HG02623 (cell line): ENCODE results near the gene ADARB1.
A peak's percentile ranks its signal among the peaks of the same experiment; 100 is the strongest.

ENCODE experiments used
- ATAC-seq: cut with Tn5 transposase; IDR thresholded peaks from one replicate; pipeline ENCODE4 v1.9.1; 2021; ENCODE audit warnings: moderate library complexity; ENCODE audit not compliant: unreplicated experiment

ADARB1 gene

DNA sequence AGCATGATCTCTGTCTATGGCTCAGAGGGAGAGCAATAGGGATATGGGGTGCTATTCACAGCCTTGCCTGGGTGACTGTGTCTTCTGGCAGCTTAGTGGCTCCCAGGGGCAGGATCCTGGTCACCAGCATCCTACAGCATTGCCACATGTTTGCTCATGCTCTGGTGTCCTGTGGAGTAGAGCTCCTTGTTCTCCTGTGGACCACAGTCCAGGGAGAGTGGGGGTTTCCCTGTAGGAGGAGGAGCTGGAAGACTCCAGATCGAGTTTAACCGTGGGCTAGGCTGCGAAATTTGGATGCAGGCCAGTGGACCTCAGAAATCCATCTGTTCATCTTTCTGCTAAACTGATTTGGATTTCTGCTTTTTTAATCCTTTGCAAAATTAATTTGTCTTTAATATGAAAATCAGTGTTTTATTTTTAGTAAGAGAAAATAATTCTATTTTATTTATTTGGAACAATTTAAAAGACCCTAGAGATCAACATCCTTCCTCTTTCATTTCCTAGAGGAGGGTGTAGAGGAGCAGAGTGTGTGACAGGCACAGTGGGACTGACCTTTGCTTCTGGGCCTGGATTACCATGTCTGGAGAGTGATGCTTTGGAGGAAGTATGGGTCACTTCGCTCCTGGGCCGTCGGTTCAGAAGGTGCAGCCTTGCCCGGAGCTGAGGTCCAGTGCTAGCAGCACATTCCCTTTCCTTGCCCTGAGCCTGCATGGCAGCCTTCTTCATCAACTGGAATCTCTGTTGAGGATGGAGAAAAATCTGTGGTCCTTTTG lies 17.4 kb downstream of the ADARB1 start:
- ATAC-seq: no peak

DNA sequence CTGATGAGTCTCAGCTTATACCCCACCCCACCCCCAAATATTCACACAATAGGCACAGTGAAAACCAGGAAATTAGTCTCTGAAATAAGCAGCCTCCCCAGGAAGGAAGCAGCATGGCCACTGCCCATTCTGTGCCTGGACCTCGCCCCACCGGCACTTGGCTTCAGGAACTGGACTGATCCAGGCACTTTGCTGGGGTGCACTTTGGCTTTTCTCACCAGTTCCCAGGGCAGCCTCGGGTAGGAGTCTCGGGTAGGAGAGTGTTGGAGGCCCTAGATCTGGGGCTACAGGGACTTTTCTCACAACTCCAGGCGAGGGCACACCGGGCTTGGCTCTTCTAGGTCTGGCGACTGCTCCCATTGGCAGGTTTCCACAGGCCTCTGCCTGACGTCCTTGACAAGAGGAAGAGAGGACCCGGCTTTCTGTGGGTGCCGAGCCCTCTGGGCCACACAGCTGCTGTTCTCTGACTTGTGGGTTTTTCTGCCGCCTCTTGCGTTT lies 18.7 kb downstream of the ADARB1 start:
- ATAC-seq: no peak

DNA sequence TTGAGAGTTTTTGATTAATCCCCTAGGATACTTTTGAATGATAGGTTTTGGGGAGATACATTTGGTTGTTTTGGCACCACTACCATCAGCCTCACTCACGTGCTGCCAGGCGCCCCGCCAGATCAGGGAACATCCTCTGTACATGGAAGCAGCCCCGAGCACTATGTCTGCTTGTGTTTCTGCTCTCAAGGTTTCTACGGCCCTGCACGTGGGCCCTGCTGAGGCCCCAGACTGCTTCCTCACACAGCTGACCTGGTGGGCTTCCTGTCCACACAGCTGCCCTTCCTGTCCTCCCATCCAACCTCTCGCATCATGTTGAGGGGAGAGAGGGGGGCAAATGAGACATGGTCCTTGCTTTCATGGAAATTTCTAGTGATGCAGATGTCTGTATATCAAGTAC lies 20.0 kb downstream of the ADARB1 start:
- no peak for ATAC-seq

DNA sequence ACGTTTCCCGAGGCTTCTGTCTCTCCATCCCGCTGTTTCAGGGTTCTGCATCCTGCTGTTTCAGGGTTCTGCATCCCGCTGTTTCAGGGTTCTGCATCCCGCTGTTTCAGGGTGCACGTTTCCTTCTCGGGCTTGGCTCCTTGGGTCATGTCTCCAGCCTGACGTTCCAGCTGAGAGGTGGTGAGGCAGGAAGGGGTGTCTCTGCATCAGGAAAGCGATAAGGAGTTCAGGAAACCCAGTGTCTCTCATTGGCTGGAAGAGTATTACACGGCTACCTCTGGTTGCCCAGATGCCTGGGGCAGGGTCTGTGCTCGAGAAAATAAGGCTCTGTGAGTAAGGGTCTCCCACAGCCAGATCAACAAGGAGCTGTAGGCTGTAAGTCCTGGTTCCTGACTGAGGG lies 21.1 kb downstream of the ADARB1 start:
- no peak for ATAC-seq

DNA sequence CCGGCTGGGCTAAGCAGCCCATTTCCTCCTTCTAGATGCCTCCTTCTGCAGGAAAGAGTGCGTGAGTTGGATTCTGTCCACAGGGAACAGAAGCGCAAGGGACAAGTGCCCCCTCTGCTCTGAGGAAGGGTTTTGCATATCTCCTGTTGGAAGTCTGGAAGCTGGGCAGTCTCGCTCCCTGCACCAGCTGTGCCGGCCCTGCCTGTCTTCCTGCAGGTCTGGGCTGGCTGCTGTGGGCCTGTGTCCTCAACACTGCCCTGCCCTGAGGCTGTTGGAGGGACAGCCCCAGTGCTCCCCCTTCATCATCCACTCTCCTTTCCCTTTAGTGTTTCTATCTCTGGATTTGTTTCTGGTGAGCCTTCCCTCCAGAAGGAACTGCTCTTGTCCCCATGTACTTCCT lies 21.8 kb downstream of the ADARB1 start:
- no peak for ATAC-seq

DNA sequence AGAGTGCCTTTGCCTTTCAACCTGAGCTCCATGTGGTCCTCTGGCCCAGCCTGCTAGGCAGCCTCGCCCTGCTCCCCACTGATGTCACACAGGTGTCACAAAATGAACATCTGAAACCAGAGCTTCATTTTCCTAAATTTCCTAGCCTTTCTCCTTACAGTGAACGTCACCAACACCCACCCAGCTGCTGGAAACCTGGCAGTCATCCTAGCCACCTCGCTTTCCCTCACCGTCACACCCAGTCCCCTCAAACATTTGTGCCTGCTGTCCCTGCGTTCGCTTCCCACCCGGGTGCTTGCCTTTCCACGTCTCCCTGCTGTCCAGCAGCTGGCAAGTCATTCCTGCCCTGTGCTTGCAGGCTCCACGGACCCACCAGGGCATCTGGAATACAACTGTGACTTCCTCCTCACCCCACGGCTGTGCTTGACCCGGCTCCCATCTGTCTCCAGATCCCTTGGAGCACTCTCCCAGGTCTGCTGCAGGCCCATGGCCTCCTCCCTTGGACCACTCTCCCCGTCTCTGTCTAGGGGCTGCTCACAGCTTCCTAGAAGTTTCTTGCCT lies 23.5 kb downstream of the ADARB1 start:
- no peak for ATAC-seq

DNA sequence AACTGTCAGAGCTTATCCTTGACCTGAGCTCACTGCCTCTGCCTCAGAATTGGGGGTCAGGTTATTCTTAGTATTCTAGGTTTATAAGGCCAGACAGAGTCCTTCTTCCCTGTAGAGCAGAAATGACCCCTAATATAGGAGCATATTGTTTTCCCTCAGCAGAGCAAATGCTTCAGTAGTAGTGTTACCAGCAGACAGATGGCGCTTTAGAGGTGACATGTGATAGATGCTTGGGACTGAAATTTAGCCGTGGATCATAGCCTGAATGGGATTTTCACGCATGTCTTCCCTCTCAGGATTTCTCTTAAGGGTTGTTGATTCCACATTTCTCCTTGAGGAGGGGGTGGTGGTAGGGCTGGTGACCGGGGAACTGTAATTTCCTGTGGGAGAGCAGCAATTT lies 24.5 kb downstream of the ADARB1 start:
- no peak for ATAC-seq

DNA sequence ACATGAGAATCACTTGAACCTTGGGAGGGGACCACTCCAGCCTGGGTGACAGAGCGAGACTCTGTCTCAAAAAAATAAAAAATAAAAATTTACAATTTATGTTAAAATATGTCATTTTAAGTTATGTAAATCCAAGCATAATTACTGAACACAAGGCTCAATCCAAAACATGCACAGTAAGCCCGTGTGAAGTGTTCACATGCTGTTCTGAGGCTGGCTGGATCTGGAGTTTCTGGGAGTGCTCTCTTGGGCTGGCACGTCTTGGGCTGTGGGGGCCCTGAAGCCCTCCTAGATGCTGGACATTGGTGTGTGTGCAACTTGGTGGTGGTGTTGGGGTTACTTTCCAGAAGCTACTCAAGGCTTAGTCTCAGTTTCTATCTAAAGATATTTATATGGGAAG lies 25.2 kb downstream of the ADARB1 start:
- no peak for ATAC-seq

DNA sequence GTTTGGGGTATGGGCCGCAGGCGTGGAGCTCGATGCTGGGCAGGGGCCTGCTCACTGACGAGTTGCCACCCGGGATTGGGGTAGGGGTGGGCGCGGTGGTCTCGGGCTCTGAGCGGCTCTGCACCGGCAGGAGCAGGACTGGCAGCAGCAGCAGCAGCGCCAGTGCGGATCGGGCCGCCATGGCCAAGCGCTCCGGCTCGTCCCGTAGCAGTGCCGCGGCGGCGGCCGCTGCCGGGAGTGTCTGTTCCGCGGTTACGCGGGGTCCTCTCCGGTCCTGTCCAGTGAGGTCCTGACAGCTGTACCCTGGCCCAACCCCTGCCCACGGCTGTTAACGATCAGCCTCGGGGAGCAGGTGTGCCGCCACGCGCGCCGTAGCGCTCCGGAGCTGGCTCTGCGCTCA lies 26.5 kb downstream of the ADARB1 start:
- no peak for ATAC-seq

DNA sequence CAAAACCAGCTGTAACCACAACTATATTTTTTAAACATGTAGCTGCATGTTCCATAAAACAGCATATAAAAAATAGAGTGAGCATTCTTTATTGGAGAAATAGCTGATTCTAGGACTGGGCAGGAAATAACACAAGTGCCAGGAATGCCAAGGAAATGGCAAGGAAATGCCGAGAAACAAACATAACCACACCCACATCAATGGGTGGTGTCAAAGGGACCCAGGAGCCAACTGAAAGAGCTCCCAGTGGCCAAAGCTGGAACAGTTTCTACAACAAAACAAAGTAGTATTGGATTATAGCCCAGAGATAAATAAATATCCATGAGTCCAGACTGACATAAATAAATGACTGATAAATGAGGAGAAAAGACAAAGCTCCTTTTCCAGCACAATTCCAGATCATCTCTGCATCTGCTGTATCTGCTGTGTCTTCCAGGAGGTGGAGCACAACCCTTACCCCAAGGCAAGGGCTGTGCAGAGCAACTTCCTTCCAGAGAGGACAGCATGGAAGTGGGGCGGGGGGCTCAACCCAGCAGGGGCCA lies 28.1 kb downstream of the ADARB1 start:
- ATAC-seq: no peak

DNA sequence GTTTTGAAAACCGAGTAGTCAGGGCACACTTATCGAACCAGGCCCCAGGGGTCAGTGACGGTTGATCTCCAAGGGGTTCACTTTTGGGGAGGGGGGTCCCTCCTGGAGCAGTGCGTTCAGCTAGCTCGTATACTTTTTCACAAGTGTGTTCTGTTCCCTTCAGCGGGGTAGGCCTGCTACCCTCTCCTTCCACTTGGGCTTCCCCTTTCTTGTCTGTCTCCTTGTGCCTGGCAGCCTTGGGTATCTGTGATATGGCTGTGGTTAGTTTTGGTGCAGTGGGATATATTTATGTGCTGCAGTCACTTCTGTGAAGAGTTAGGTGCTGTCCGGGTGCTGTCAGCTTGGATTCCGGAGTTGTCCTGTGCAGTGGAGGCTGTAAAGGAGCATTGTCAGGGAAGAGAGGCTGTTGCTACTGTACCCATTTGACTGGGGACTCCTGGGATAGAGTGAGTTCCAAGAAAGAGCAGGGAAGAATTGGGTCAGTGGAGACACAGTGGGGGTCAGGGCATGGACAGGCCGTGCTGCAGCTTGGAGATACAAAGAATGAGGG lies 29.7 kb downstream of the ADARB1 start:
- ATAC-seq: no peak

DNA sequence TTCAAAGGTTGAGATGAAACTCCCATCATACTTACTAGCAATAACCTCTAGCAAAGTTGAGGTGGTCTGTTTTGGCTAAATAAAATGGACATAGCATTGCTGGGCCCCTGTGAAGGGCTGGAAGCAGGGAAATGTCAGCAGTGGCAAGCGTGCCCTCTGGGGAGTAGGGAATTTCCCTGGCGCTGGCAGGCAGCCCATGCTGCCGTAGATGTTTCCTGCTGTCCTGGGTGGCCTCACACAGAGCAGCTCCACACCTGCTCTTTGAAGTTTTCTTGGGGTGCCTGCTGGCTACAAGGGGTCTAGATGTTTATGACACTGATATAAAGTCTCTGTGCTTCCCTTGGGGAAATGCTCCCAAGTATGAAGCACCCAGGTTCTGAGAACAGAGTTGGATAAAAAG lies 30.2 kb downstream of the ADARB1 start:
- ATAC-seq: no peak

DNA sequence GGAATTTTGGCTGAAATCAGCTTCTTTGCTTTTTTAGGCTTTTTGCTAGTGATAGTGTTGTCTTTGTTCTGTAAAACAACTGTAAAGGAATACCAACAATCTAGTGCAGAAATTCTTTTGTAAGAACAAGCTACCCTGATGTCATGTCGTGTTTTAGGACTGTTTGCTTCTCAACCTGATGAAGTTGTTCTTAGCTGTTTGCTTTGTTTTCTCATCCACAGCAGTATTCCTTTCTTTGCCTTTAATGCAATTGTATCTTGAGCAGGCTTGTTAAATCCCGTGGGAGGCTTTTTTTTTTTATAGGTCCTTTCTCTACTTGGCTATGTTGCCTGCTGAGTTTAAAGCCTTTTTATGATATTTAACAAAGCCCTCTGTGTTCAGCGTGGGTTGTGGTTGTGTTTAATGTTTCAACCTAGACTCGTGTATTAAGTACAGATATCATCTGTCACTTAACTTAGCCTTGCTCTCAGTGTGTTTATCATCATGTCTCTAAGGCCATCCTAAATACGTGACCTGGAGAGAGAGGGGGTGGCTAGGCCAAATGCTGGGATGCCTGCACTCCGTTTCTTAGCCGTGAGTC lies 31.6 kb downstream of the ADARB1 start:
- ATAC-seq: no peak

DNA sequence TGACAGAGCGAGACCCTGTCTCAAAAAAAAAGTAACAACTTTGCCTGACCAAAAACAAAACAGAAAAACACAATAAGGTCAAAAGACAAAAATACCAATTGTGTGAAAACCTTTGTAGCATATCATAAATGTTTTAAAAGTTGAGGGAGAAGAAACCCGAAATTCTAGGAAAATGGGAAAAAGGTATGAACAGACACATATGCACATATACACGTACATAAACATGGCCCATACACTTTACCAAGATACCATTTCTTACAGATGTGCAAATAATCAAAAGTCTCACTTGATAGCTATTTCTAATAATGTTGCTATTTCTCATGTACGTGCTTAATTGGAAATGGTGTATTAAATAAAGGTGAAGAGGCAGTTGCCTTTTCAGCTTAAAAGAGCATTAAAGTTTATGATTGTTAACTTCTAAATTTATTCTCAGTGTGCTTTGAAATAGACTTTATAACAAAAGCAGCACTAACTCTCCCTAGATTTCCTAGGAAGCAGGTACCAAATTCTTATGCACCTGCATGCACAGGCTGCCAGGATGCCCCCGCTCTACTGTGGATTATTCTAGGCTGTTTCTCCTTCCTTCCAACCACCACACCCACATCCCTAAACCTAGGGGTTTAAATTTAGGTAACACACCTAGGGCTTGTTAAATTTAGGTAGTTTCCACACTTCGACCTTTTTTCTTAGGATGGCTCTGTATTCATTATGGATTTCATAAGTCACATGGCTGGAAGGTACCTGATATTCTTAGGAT lies 33.8 kb downstream of the ADARB1 start:
- no peak for ATAC-seq

DNA sequence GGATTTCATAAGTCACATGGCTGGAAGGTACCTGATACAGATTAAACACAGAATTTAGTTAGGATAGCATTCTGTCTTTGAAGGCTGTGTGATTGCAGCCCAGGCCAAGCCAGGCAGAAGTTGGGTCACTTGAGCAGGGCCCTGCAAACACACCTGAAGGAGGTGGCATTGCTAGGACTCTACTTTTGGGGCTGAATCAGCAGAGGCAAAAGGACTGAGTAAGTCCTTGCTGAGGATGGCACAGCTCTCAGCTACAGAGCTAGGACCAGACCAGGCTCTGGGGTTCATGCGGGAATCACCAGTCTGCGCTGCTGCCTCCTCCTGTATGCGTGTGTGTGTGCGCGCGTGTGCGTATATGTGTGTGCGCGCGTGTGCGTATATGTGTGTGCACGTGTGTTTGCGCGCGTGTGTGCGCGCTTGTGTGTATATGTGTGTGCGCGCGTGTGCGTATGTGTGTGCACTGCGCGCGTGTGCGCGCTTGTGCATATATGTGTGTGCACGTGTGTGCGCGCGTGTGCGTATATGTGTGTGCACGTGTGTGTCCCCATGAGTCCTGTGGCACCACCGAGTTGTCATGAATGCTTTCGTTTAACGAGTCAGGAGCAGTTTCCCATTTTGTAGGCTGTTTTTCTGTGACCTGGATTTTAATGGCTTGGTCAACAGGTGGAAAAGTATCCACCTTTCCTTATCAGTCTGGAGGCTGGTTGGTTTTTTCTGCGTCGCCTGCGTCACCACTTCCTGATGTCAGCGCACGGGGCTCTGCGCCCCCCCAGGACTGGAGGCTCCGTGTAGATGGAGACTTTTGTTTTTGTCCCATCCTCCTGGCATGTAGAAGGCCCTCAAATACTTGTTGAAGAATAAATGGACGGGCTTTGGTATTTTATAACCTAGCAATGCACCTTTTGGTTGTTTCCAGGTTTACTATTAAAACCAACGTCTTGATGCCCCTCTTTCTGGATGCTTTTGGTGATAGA lies 34.7 kb downstream of the ADARB1 start:
- no peak for ATAC-seq

DNA sequence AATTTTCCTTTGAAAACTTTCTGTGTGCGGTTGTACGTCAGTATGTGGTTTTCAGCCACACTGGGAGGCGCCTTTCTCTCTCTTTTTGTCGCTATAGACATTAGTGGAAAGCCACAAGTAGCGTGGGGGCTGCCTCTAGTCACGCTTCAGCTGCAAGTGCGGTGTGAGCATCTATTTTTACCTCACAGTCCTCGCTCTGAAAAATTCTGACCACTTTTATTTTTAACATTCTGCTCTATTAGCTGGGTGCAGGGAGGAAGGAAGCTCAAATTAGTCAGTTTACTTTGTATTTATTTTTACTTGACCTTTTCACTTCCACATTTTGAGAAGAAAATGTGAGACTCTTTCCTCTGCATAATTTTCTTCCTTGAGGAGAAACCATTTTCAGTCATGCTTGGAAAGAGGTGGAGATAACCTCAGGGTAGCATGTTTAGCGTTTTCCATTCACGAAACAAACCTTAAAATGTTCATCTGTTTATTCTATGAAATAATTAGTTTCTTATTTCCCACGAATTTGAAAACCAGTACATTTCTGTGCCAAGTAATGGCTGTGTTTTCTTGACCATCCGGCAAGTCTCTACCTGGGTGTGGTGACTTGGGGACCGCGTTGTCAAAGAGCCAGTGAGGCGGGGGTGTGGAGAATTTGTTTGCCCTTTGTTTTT lies 35.6 kb downstream of the ADARB1 start:
- ATAC-seq: peak; percentile 85

DNA sequence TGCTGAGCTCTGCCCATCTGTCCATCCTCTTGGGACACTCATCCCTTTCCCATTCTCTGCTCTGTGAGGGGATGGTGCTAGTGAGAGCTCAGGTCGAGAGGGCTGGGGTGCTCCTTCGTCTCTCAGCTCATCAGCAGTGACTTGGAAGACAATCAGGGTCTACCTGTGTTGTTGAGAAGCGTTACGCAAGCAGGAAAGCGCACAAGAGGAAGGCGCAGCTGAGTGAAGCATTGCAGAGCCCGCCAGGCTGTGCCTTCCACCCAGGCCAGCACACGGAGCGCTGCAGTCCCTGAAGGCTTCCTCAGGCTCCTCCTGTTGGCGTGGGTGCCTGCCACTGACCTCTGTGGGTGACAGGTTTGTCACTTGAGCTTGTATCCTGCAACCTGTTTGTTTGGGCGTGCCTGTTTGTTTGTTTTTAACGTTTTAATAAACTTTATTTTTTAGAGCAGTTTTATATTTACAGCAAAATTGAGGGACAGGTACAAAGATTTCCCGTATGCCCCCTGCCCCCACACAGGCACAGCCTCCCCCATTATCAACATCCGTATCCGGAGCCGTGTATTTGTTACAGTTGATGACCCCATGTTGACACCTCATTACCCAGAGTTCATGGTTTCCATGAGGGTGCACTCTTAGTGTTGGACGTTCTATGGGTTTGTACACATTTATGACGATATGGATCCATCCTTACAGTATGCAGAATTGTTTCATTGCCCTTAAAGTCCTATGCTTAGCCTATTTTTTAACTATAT lies 36.7 kb downstream of the ADARB1 start:
- no peak for ATAC-seq

DNA sequence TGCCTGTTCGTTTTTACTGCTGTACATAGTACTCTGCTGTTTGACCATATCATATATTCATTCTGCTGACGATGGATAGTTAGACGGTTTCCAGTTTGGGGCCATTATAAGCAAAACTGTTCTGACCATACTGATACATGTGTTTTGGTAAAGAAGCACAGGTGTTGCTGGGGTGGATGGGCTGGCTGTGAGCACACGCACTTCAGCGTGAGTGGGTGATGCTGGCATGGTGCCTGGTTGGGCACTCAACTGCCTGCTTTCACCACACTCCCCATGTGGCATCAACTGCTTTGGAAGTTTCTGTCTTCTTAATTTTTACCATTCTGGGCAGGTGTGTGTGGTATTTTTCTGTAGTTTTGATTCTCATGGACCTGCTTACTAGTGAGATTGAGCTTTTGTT lies 37.3 kb downstream of the ADARB1 start:
- no peak for ATAC-seq

DNA sequence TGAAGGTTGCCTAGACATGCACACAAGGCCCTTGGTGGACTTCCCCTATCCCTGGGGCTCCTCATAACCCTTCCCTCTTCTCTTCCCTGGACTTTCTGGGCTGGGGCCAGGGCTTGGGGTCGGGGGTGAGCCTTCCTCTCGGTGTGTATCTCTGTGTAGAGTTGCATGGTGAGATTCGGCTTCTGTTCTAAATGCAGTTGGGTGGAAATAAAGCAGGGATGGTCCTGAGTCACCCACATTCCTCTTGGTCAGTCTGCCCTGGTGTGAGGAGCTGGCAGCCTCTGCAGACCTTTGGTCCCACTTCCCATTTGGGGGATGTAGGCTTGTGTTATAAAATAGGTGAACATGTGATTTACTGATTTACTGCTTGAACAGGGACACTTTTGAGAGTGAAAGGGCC lies 38.0 kb downstream of the ADARB1 start:
- no peak for ATAC-seq
